Keratinocyte (primary cell): Measurements from ENCODE around the gene BCOR. TPM values are rescaled to one million over a fixed set of nuclear protein-coding genes. Genes with fewer than 3 reads are reported as not detected.
A peak's percentile ranks its signal among the peaks of the same experiment; 100 is the strongest.

Experiments used
- DNase-seq: peaks from one replicate; pipeline ENCODE4 v3.0.0-alpha.2; 2011; ENCODE audit warnings: low read depth, missing footprints, low spot score
- FAIRE-seq: peaks from 2 replicates; lab custom pipeline; 2011; peaks lifted over from hg19 to GRCh38; lab: Jason Lieb, UNC
- H2AFZ ChIP-seq: 2 replicates; pipeline ENCODE4 v1.6.0; 2012; ENCODE audit warnings: low read length, control low read depth, inconsistent platforms; ENCODE audit not compliant: control insufficient read depth
- H3K27ac ChIP-seq: 2 replicates; pipeline ENCODE4 v1.5.1; 2011; ENCODE audit warnings: low read length; ENCODE audit not compliant: control insufficient read depth, insufficient read depth
- H3K27me3 ChIP-seq: 3 replicates; pipeline ENCODE4 v1.6.0; 2011; ENCODE audit warnings: low read length; ENCODE audit not compliant: control insufficient read depth, insufficient read depth; ENCODE audit errors: extremely low read depth
- H3K36me3 ChIP-seq, 2 experiments: 2 replicates in 1 of 2; 3 replicates in 1 of 2; pipeline ENCODE4 v1.5.1; 2011; ENCODE audit warnings: low read length in 2 of 2, mild to moderate bottlenecking in 1 of 2; ENCODE audit not compliant: control insufficient read depth in 2 of 2, insufficient read depth in 2 of 2; ENCODE audit errors: extremely low read depth in 1 of 2
- H3K4me1 ChIP-seq: 3 replicates; pipeline ENCODE4 v1.5.1; 2011; ENCODE audit warnings: low read length; ENCODE audit not compliant: control insufficient read depth, insufficient read depth; ENCODE audit errors: extremely low read depth
- H3K4me2 ChIP-seq: 3 replicates; pipeline ENCODE4 v1.6.0; 2011; ENCODE audit warnings: low read depth, low read length; ENCODE audit not compliant: control insufficient read depth, insufficient read depth; ENCODE audit errors: extremely low read depth
- H3K4me3 ChIP-seq, 3 experiments: fragments of 200-600 bp in 1 of 3; sonication (generic) in 1 of 3; 2 replicates in 2 of 3; 3 replicates in 1 of 3; pipeline ENCODE4 v1.5.1; 2011 to 2016; ENCODE audit warnings: low read length in 3 of 3, mild to moderate bottlenecking in 3 of 3, control low read depth in 2 of 3, inconsistent platforms in 1 of 3, low read depth in 1 of 3, mixed read lengths in 1 of 3, mixed run types in 1 of 3, moderate library complexity in 1 of 3; ENCODE audit not compliant: control insufficient read depth in 2 of 3, insufficient read depth in 2 of 3; ENCODE audit errors: extremely low read depth in 1 of 3
- H3K79me2 ChIP-seq: 2 replicates; pipeline ENCODE4 v1.6.0; 2012; ENCODE audit warnings: low read length; ENCODE audit not compliant: control insufficient read depth, insufficient read depth
- H3K9ac ChIP-seq: 3 replicates; pipeline ENCODE4 v1.6.0; 2011; ENCODE audit warnings: low read length; ENCODE audit not compliant: control insufficient read depth, insufficient read depth; ENCODE audit errors: extremely low read depth
- H3K9me1 ChIP-seq: 3 replicates; pipeline ENCODE4 v1.6.0; 2011; ENCODE audit warnings: low read length; ENCODE audit not compliant: control insufficient read depth, insufficient read depth; ENCODE audit errors: extremely low read depth
- H3K9me3 ChIP-seq: 2 replicates; pipeline ENCODE4 v1.5.1; 2012; ENCODE audit warnings: low read depth, low read length; ENCODE audit not compliant: control insufficient read depth
- H4K20me1 ChIP-seq: 3 replicates; pipeline ENCODE4 v1.6.0; 2011; ENCODE audit warnings: low read length; ENCODE audit not compliant: control insufficient read depth, insufficient read depth; ENCODE audit errors: extremely low read depth
- CTCF ChIP-seq, 3 experiments: IDR thresholded peaks in 1 of 3; conservative IDR thresholded peaks in 1 of 3; optimal IDR thresholded peaks in 1 of 3; 2 replicates in 2 of 3; 3 replicates in 1 of 3; pipeline versions ENCODE3 to v1.5.1; 2011; ENCODE audit warnings: low read length in 3 of 3, mild to moderate bottlenecking in 3 of 3, moderate library complexity in 2 of 3, control low read depth in 1 of 3, inconsistent platforms in 1 of 3; ENCODE audit not compliant: insufficient read depth in 2 of 3; ENCODE audit errors: extremely low read depth in 1 of 3
- EZH2 ChIP-seq: IDR thresholded peaks from one replicate; pipeline ENCODE4 v1.6.1; 2012; ENCODE audit warnings: inconsistent platforms, mild to moderate bottlenecking, low read length, moderate library complexity
- dilution Hi-C: fragments of 300-500 bp; cut with MboI; formaldehyde crosslinking; loops from one replicate; pipeline ENCODE4 v1.7.0; 2020; ENCODE audit warnings: low sequenced_read_pairs; ENCODE audit not compliant: extremely low pct_ligation_motif_present
- polyA minus RNA-seq, 3 experiments: library from RNA; depleted of rRNA, polyadenylated mRNA; stranded (reverse); fragments of >200 nt; gene quantifications; 1 replicate in 1 of 3; 2 replicates in 1 of 3; 3 replicates in 1 of 3; pipeline ENCODE4 v1.2.3, GENCODE V29; 2011
- polyA plus RNA-seq, 5 experiments: library from polyadenylated mRNA; depleted of rRNA in 3 of 5; stranded (reverse) in 3 of 5; stranded (forward) in 1 of 5; unstranded in 1 of 5; fragments of >200 nt; gene quantifications; 1 replicate in 1 of 5; 2 replicates in 3 of 5; 3 replicates in 1 of 5; pipeline versions ENCODE4 v1.2.1 to v1.2.3, GENCODE V29; 2011 to 2012; ENCODE audit warnings: missing spikeins in 2 of 5, low read depth in 1 of 5, low replicate concordance in 1 of 5

Gene BCOR
- 2.8 to 5.0 TPM (median 3.6 TPM) in 3 replicates for polyA plus RNA-seq
- polyA plus RNA-seq (2011; ENCODE audit: low read depth) = 8.0 TPM
- 4.1 and 4.2 TPM in 2 replicates for polyA plus RNA-seq (2011; cell fraction: cytosol; rRNA removed)
- polyA plus RNA-seq (2011; cell fraction: nucleus; rRNA removed) = 20.2 and 20.8 TPM in 2 replicates
- polyA plus RNA-seq (2012; ENCODE audit: low replicate concordance) = 6.2 and 7.2 TPM in 2 replicates
- polyA minus RNA-seq = 2.5 to 11.9 TPM (median 7.5 TPM) in 3 replicates
- 4.0 TPM for polyA minus RNA-seq (2011; cell fraction: cytosol; rRNA and poly(A)+ RNA removed)
- polyA minus RNA-seq (2011; cell fraction: nucleus; rRNA and poly(A)+ RNA removed) = 13.0 and 22.7 TPM in 2 replicates

- Histone ChIP-seq H3K9me3 (no peaks in the 10 kb centered on the region), H4K20me1 (no peaks in the 10 kb centered on the region), H3K27me3 (peaks cover 38% of the 10 kb centered on the region), H3K79me2 (peaks cover 8% of the 10 kb centered on the region), H3K4me2 (peak within 1 kb of the TSS; percentile 69), H3K9me1 (no peaks in the 10 kb centered on the region), H3K36me3 (no peaks in the 10 kb centered on the region), H3K4me1 (peaks cover 10% of the 10 kb centered on the region), H3K27ac (no peak within 1 kb of the TSS), H3K4me3 (peak within 1 kb of the TSS; percentile 53 to 65 (median 54)), H2AFZ (peak within 1 kb of the TSS; percentile 40), H3K9ac (peak within 1 kb of the TSS; percentile 50)
- no peak for FAIRE-seq
- dilution Hi-C loops = no loop called here
- no peak for TF ChIP-seq CTCF (optimal IDR thresholded peaks at IDR 0.05 in 1 of 3, IDR thresholded peaks at IDR 0.05 in 1 of 3, conservative IDR thresholded peaks at IDR 0.05 in 1 of 3; ENCODE audit: extremely low read depth in 1 of 3, insufficient read depth in 2 of 3, low read length in 3 of 3)
- no peak for TF ChIP-seq EZH2
- no peak for DNase-seq
These were observed at the start of gene BCOR for GRCh38 chrX:40097504-40098263. Gene BCOR, minus strand, starts transcription at chrX:40097958. Its CDS starts 20,029 bp downstream, at chrX:40077929.

- Histone ChIP-seq H3K9me3 (no peaks in the 10 kb centered on the region), H3K27me3 (peaks cover 41% of the 10 kb centered on the region), H4K20me1 (no peaks in the 10 kb centered on the region), H3K4me2 (no peak overlapping the region), H3K36me3 (no peaks in the 10 kb centered on the region), H2AFZ (no peak overlapping the region), H3K9ac (no peak overlapping the region), H3K4me1 (no peaks in the 10 kb centered on the region), H3K27ac (no peak overlapping the region), H3K79me2 (no peaks in the 10 kb centered on the region), H3K9me1 (no peaks in the 10 kb centered on the region), H3K4me3 (no peak overlapping the region)
- DNase-seq (no peak), FAIRE-seq (no peak)
- dilution Hi-C loops = no loop called here
- TF ChIP-seq EZH2 (peak; percentile 29), CTCF (optimal IDR thresholded peaks at IDR 0.05 in 1 of 3, IDR thresholded peaks at IDR 0.05 in 1 of 3, conservative IDR thresholded peaks at IDR 0.05 in 1 of 3; ENCODE audit: extremely low read depth in 1 of 3, insufficient read depth in 2 of 3, low read length in 3 of 3) (no peak)
These were observed 49.6 kb upstream of the BCOR start for GRCh38 chrX:40147126-40147952.
